OCI-M2 (cell line): ENCODE measurements around the gene LTO1.
A peak's percentile ranks its signal among the peaks of the same experiment; 100 is the strongest.

ENCODE experiments used
- DNase-seq: peaks from one replicate; lab custom pipeline; 2025; ENCODE audit not compliant: unreplicated experiment; lab: John Stamatoyannopoulos, UW

Gene LTO1

DNA sequence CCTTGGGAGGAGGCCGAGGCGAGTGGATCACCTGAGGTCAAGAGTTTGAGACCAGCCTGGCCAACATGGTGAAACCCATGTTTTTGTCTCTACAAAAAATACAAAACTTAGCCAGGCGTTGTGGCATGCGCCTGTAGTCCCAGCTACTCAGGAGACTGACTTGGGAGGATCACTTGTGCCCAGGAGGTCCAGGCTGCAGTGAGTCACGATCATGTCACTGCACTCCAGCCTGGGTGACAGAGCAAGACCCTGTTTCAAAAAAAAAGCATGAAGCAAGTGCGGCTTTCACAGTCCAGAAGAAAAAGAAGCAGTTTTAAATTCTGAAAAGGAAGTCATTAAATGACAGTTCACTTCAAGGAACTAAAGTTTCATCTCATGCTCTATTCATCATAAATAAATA is 7.1 kb upstream of the LTO1 start:
- no peak for DNase-seq

DNA sequence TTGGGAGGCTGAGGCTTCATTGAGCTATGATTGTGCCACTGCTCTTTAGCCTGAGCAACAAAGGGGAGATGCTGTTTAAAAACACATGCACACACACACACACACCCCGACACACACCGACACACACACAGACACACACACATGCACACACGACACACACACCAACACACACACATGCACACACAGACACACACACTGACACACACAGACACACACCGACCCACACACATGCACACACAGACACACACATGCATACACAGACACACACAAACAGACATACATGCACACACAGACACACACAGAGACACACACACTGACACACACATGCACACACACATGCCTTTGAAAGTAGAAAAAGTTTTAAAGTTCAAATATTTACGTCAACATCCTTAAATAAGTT is 5.5 kb upstream of the LTO1 start:
- DNase-seq = no peak

DNA sequence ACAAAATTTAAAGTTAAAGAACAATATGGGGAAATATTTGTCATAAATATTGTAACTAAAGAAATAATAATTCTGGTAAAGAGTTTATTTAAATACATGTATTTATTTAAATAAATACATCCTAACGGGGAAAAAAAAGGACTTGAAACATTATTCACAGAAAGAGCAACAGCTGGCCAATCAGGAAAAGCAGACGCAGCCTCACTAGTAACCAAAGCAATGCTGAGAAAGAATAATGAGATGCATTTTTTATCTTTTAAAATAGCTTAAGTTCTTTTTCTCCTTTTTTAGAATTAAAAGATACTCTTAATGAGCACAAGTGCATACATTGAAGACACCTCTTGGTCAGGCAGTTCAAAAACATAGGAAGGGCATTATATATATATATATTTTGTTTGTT is 2.6 kb upstream of the LTO1 start:
- DNase-seq = no peak

GRCh38 chr11:69674267-69674885 is 777 bp downstream of the LTO1 start:
- no peak for DNase-seq

DNA sequence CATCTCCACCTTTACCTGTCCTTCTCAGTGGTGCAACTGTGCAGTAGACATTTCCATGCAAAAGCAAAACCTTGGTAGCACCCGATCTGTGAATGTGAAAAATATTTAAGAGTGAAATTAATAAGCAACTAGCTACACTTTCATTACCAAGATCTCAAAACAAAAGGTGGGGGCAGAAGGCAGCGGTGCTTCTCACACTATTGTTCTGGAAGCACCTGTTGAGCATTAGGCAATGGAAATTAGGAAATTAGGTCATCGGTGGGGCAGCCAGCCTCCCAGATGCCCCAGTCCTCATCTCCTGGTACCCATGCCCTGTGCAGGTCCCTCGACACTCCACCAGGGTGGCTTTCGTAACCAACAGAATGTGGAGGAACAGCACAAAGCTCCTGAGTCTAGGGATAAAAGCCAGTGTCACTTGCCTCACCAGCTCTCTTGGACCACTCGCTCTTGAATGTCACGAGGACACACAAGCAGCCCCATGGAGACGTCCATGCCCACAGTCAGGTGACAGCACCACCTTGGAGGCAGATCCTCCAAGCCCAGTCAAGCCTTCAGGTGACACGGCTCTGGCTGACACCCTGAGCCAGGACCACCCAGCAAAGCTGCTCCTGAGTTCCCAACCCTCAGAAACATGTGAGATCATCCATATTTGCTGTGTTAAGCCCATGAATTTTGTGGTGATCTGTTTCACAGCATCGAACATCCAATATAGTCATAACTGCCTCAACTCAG is 3.3 kb downstream of the LTO1 start:
- DNase-seq = no peak

- DNase-seq = peak; percentile 13
Measured at GRCh38 chr11:69670158-69670845, 4.9 kb downstream of the LTO1 start.

DNA sequence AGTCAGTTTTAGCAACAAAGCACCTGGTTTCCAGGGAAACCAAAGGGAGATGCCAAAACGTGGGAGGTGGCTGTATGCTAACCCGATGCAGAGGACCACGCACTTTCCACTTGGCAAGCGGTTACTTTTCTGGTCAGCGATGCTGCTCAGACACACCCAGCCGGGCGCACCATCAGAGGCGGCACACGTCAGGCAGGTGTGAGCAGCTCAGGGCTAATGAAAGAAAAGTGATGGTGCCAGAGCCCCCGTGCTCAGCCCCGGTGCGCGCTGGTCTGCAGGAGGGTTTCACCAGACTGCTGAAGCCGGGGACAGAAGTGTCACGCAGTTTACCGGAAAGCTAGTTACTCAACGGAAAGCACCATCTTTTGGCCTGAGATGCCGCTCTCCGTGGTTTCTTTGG is 5.7 kb downstream of the LTO1 start:
- DNase-seq = no peak

- DNase-seq = no peak
Measured at GRCh38 chr11:69667619-69668604, 7.2 kb downstream of the LTO1 start.

DNA sequence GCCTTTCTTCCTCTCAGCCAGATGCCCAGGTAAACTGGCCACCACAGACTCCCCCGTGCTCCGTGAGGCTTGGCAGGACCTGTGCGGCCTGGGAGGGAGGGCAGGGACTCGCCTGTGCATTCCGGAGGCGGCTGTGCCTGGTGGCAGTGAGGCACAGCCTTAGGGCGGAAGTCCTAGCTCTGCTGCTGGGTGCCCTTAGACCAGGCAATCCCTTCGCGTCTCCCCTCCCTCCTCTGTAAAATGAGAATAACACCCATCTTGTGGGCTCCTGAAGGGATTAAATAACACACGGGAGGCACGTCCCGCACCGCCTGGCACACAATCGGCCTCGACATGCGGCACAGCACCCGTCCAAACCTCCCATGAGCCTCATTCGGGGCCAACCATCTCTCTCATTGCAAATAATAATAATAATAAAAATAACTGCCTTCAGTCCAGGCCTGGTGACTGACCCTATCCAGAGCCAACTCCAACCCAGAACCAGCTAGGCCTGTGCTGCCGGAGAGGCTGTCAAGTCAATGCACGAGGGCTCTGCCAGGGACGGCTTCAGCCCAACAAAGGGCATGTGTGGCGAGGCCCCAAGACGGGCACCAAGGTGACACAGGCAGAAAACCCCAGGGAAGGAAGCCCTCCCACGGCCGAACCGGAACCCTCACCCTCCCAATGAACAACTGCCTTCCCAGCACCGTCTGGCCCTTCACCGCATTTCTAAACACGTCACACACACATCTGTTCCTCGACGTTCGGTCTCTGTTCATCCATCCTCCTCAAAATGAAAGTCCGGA is 8.2 kb downstream of the LTO1 start:
- no peak for DNase-seq

DNA sequence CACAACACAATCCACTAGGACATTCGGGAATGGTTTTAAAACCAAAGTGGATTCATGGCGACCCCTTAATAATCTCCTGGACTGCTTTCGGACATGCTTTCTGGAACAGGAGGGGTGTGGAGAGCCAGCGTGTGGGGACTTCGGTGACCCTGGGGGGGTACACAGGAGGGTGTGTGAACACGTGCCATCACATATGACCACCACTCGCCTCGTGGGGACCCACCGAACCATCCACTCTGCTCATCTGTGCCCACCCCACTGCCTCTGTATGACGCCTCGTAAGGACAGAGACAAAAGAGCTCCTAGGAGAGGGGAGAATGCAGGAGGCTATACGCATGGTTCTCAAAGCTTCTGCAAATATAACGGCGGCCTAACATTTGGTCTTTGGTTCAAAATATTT is 8.9 kb downstream of the LTO1 start:
- no peak for DNase-seq

DNA sequence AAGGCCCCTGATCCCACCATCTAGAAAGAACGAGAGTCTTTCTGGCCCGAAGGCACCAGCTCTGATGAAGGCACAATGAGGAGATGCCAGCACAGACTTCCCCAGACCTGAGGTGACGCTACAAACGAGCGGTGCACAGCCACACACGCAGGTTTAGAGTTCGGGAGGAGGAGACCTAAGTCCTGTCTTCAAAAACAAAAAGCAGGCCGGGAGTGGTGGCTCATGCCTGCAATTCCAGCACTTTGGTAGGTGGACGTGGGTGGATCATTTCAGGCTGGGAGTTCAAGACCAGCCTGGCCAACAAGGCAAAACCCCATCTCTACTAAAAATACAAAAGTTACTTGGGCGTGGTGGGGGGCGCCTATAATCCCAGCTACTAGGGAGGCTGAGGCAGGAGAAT is 9.5 kb downstream of the LTO1 start:
- no peak for DNase-seq

DNA sequence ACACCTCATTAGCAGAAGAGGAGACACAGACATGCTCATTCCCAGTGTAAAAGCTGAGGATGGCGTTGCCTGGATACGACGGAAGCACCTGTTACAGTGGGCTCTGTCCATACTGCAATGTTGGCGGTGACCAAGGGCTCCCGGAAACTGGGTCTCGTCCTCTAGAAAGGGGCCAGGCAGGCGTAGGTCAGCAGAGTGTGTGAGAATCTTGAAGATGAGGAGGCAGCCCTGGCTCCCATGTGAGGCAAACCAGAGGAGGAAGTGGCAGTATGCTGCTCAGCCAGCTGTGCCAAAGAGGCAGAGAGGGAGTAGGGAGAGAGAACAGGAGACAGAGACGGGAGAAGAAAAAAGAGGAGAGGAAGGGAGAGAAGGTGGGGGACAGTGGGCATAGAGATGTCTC is 10.3 kb downstream of the LTO1 start:
- DNase-seq = no peak

DNA sequence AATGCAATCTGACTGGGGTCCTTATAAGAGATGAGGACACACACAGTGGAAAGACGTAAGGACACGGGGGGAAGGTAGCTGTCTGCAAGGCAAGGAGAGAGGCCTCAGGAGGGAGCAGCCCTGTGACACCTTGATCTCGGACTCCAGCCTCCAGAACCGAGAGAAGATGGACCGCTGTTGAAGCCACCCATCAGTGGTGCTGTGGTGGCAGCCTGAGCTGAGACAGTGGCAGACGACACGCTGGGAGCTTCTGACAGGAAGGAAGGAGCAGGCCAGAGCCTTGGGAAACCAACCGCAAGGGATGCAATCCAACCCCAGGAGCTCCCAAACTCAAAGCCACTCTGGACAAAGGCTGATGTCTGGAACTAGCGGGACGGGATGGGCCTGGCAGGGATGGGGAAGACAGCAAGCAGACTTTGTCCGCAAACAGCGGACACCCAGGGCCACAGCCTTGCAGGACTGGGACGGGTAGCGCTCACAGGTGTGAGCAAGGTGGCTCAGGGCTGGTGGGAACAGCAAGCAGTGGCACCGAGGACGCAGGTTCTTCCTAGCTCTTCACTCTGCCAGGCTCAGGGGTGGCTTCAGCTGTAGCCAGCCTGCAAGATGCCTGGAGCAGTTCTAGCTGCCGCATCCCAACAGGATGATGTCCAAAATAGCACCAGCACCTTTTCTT is 10.9 kb downstream of the LTO1 start:
- DNase-seq = no peak

DNA sequence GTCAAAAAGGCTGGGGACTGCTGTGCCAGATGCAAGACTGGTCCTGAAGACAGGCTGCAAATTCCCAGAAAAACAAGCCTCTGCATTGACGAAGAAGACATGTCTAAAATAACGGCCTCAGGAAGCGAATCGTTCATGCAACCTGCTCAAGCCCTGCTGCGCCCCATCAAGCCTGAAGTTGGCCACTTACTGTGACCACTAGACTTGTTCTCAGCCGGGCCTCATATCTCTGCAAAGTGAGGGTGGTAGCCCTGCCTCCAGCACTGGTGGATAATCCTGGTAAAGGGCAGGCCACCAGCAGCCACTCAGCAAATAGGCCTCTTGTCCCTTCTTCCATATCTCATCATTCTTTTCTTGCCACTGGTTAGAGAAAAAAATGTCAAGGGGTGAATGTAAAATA is 11.8 kb downstream of the LTO1 start:
- DNase-seq = no peak

GRCh38 chr11:69662806-69663205 is 12.3 kb downstream of the LTO1 start:
- DNase-seq = no peak

GRCh38 chr11:69662021-69662698 is 13.0 kb downstream of the LTO1 start:
- no peak for DNase-seq

GRCh38 chr11:69661413-69661715 is 13.8 kb downstream of the LTO1 start:
- no peak for DNase-seq

DNA sequence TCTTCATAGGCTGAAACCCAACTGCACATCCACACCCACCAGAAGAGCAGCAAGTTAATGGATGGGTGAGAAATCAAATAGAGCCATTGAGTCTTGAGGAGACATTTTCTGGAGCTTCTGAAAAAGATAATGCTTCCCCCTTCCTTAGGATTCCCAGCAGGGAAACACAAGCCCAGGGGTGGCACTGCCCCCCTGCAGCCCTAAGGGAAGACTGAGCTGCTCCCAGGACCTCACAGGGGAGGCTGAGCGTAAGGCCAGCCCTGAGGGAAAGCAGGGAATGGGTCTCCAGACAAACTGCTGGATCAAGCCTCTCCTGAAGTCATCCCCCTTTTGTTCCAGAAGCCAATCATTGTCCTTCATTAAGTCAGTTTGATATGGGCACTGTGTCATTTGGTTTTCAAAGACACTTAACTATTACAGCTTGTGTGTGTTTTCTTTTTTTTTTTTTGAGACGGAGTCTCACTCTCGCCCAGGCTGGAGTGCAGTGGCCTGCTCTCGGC is 15.1 kb downstream of the LTO1 start:
- DNase-seq = no peak

DNA sequence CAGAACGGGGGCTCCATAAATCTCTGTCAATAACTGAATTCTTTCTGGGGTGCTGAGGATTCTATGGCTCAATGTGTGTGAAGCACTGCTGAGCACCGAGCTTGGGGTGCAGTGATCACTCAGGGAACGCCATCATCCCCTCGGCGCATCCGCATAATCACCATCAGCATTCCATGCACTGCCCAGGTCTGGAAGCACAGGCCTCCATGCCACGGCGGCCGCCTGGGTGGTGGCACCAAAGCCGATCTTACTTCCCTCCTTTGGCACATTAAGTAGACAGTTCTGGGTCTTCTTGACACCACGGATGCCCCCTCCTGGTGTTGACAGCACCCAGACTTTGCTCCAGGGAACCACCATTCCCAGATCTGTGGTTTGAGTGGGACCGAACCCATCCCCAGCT is 15.6 kb downstream of the LTO1 start:
- no peak for DNase-seq
